MM.1S (cell line): ENCODE data around the gene PCBP2.
"Not testable (repeated sequence)": the region's sequence is repeated elsewhere in the genome, so short reads cannot be mapped to it uniquely, and the experiment has no call there.

Experiments
- EZH2 ChIP-seq: fragments of 300-600 bp; sonication (generic); optimal IDR thresholded peaks from 2 replicates; pipeline ENCODE3; 2017; ENCODE audit warnings: low read depth, mild to moderate bottlenecking, antibody characterized with exemption, low read length, mixed read lengths
- EZH2phosphoT487 ChIP-seq: fragments of 300-600 bp; sonication (generic); IDR thresholded peaks from 2 replicates; pipeline ENCODE4 v1.6.1; 2018; ENCODE audit warnings: antibody characterized with exemption, low read length
- TF ChIP-seq, protein P1 (sequence below): fragments of 300-600 bp; sonication (generic); IDR thresholded peaks from 2 replicates; pipeline ENCODE4 v1.5.1; 2016; ENCODE audit warnings: antibody characterized with exemption, low read length, mixed read lengths

DNA sequence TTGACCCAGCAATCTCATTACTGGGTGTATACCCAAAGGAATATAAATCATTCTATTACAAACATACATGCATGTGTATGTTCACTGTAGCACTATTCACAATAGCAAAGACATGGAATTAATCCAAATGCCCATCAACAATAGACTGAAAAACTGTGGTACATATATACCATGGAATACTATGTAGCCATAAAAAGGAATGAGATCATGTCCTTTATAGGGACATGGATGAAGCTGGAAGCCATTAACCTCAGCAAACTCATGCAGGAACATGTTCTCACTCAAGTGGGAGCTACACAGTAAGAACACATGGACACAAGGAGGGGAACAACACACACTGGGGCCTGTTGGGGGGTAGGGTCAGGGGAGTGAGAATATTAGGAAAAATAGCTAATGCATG lies 12.3 kb upstream of the PCBP2 start:
- TF ChIP-seq, protein P1, sequence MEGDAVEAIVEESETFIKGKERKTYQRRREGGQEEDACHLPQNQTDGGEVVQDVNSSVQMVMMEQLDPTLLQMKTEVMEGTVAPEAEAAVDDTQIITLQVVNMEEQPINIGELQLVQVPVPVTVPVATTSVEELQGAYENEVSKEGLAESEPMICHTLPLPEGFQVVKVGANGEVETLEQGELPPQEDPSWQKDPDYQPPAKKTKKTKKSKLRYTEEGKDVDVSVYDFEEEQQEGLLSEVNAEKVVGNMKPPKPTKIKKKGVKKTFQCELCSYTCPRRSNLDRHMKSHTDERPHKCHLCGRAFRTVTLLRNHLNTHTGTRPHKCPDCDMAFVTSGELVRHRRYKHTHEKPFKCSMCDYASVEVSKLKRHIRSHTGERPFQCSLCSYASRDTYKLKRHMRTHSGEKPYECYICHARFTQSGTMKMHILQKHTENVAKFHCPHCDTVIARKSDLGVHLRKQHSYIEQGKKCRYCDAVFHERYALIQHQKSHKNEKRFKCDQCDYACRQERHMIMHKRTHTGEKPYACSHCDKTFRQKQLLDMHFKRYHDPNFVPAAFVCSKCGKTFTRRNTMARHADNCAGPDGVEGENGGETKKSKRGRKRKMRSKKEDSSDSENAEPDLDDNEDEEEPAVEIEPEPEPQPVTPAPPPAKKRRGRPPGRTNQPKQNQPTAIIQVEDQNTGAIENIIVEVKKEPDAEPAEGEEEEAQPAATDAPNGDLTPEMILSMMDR = not testable (repeated sequence)
- TF ChIP-seq EZH2phosphoT487, EZH2: not testable (repeated sequence)
